NT2/D1 (cell line): ENCODE measurements around the gene PITPNM3.

ENCODE experiments used
- DNase-seq: peaks from one replicate; pipeline ENCODE4 v3.0.0-alpha.2; 2011; ENCODE audit warnings: low read depth, low spot score
- H3K27me3 ChIP-seq: 2 replicates; pipeline ENCODE4 v1.6.0; 2011; ENCODE audit warnings: mild to moderate bottlenecking; ENCODE audit not compliant: insufficient read length, insufficient read depth
- H3K36me3 ChIP-seq: 2 replicates; pipeline ENCODE4 v1.6.1; 2011; ENCODE audit warnings: mild to moderate bottlenecking, low read length, mixed read lengths; ENCODE audit not compliant: insufficient read depth, insufficient read length
- H3K4me1 ChIP-seq: 2 replicates; pipeline ENCODE4 v1.5.1; 2011; ENCODE audit not compliant: insufficient read depth, insufficient read length
- H3K4me3 ChIP-seq: 2 replicates; pipeline ENCODE4 v1.5.1; 2011; ENCODE audit warnings: low read depth; ENCODE audit not compliant: insufficient read length
- H3K9ac ChIP-seq: 2 replicates; pipeline ENCODE4 v1.6.0; 2011; ENCODE audit warnings: low read depth; ENCODE audit not compliant: insufficient read length
- H3K9me3 ChIP-seq: 2 replicates; pipeline ENCODE4 v1.5.1; 2011; ENCODE audit warnings: mild to moderate bottlenecking, low read length; ENCODE audit not compliant: insufficient read depth
- SUZ12 ChIP-seq: IDR thresholded peaks from 2 replicates; pipeline ENCODE4 v1.6.1; 2011; ENCODE audit not compliant: insufficient read length, insufficient read depth; ENCODE audit errors: extremely low read depth
- YY1 ChIP-seq: IDR thresholded peaks from 2 replicates; pipeline ENCODE4 v1.6.1; 2011; ENCODE audit not compliant: insufficient read length, insufficient read depth
- ZNF274 ChIP-seq: IDR thresholded peaks from 2 replicates; pipeline ENCODE4 v1.6.1; 2011; ENCODE audit warnings: mild to moderate bottlenecking, low read depth, low read length

Gene PITPNM3

DNA sequence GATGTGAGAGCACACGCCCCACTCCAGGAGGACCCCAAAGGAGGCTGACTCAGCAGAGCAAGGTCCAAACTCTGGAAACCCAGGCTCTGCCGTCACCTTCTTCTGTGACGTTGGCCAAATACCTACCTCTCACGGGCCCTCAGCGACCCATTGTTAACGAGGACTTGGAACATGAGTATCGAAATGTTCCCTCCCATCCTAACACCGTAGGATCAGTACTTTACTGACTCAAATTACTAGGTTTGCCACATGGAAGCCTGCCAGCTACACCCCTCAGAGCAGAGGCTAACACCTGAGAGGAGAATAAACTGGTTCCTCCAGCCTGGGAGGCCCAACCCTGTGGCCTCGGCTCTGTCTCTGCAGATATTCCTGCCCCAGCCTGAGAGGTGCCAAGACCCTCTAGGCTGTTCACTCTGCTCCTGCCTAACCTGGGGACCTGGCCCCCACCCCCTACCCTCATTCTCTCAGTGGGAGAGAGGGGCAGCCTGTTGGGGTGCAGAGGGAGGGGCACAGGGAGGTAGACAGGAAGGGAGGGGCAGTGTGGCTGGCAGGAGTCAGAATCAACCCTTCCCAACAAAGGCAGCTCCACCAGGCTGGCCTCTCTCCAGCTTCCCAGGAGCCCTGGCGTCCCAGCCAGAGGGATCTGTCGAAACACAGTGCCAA lies 4.4 kb downstream of the PITPNM3 start:
- H3K4me3 ChIP-seq: no peak overlapping the region
- DNase-seq: no peak

GRCh38 chr17:6551356-6551755 lies 5.0 kb downstream of the PITPNM3 start:
- H3K9me3 ChIP-seq: no peaks in the 10 kb centered on the region
- H3K36me3 ChIP-seq: no peaks in the 10 kb centered on the region
- H3K4me1 ChIP-seq: peaks cover 19% of the 10 kb centered on the region
- TF ChIP-seq SUZ12: no peak
- TF ChIP-seq YY1: no peak
- no peak for TF ChIP-seq ZNF274
- peaks cover 20% of the 10 kb centered on the region for H3K27me3 ChIP-seq
- no peak overlapping the region for H3K4me3 ChIP-seq
- no peak for DNase-seq
- no peak overlapping the region for H3K9ac ChIP-seq

More for the DNA sequence above, 4.4 kb downstream of the PITPNM3 start:
- TF ChIP-seq ZNF274 (no peak), YY1 (no peak), SUZ12 (no peak)
- Histone ChIP-seq H3K4me1 (peaks cover 19% of the 10 kb centered on the region), H3K9me3 (no peaks in the 10 kb centered on the region), H3K36me3 (no peaks in the 10 kb centered on the region), H3K27me3 (peaks cover 24% of the 10 kb centered on the region), H3K9ac (no peak overlapping the region)

- TF ChIP-seq YY1: no peak
- TF ChIP-seq SUZ12: no peak
- no peak for TF ChIP-seq ZNF274
- no peak for DNase-seq
- H3K27me3 ChIP-seq: peaks cover 3% of the 10 kb centered on the region
- H3K4me3 ChIP-seq: no peak overlapping the region
- no peaks in the 10 kb centered on the region for H3K36me3 ChIP-seq
- peaks cover 19% of the 10 kb centered on the region for H3K4me1 ChIP-seq
- no peak overlapping the region for H3K9ac ChIP-seq
- no peaks in the 10 kb centered on the region for H3K9me3 ChIP-seq
Measured at GRCh38 chr17:6549384-6550036, 6.8 kb downstream of the PITPNM3 start.

DNA sequence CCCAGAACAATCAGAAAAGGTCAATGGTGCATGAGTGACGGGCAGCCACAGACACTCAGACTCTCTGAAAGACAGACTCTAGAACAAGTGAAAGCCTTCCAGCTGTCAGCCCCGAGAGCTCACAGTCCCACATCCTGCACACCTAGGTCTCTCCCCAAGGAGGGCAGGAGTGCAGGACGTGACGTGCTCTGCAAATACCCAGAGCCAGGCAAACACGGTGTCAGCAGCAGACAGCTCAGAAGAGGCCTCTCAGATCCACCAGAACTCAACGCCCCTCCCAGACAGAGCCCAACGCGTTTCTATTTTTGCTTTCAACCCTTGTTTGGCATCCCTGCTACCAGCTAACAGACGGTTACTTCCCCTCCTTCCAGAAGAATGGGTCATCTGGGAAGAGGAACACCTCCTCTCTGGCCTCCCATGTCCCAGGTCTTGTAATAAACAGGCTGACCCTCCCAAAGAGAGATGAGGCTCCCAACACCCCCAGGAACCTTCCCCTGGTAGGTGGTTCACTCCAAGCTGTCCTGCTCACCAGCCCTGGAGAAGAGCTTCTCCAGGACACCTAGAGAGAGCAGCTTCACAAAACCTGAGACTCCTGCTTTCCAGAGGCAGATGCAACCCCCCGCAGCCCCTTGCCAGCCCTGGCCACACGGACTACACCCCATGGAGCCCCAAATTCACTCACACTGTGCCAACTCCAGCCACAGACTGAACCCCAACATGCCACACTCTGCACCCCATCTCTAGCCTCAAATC lies 7.6 kb downstream of the PITPNM3 start:
- H3K9me3 ChIP-seq: no peaks in the 10 kb centered on the region
- H3K36me3 ChIP-seq: no peaks in the 10 kb centered on the region
- H3K4me3 ChIP-seq: no peak overlapping the region
- TF ChIP-seq SUZ12 (no peak), YY1 (no peak), ZNF274 (no peak)
- no peak for DNase-seq
- no peak overlapping the region for H3K9ac ChIP-seq
- H3K27me3 ChIP-seq: no peaks in the 10 kb centered on the region
- peaks cover 15% of the 10 kb centered on the region for H3K4me1 ChIP-seq

GRCh38 chr17:6548034-6548433 lies 8.3 kb downstream of the PITPNM3 start:
- peaks cover 17% of the 10 kb centered on the region for H3K4me1 ChIP-seq
- no peak for TF ChIP-seq YY1
- no peak for TF ChIP-seq ZNF274
- TF ChIP-seq SUZ12: no peak
- H3K4me3 ChIP-seq: no peak overlapping the region
- no peaks in the 10 kb centered on the region for H3K9me3 ChIP-seq
- DNase-seq: no peak
- no peaks in the 10 kb centered on the region for H3K36me3 ChIP-seq
- H3K9ac ChIP-seq: no peak overlapping the region
- H3K27me3 ChIP-seq: no peaks in the 10 kb centered on the region

DNA sequence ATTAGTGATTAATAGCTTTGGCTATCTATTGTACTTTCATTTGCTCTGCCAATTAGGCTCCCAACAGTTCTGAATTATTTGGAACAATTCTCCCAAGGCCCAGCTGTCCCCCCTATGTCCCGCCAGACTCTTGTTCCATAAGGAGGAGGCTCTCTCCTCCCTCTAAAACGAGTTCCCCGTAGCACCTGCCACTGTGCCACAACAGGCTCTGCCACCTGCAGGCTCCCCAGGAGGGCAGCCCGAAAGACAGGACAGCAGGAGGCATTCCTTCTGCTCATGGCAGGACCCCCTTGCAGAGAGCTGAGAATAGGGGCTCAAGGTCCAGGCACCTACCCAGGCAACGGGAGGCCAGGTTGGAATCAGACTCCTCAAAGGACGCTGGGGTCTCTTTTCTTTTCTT lies 9.0 kb downstream of the PITPNM3 start:
- Histone ChIP-seq H3K4me3 (no peak overlapping the region), H3K9ac (no peak overlapping the region), H3K27me3 (no peaks in the 10 kb centered on the region), H3K9me3 (no peaks in the 10 kb centered on the region), H3K4me1 (peaks cover 17% of the 10 kb centered on the region), H3K36me3 (no peaks in the 10 kb centered on the region)
- no peak for DNase-seq
- TF ChIP-seq YY1 (no peak), ZNF274 (no peak), SUZ12 (no peak)

DNA sequence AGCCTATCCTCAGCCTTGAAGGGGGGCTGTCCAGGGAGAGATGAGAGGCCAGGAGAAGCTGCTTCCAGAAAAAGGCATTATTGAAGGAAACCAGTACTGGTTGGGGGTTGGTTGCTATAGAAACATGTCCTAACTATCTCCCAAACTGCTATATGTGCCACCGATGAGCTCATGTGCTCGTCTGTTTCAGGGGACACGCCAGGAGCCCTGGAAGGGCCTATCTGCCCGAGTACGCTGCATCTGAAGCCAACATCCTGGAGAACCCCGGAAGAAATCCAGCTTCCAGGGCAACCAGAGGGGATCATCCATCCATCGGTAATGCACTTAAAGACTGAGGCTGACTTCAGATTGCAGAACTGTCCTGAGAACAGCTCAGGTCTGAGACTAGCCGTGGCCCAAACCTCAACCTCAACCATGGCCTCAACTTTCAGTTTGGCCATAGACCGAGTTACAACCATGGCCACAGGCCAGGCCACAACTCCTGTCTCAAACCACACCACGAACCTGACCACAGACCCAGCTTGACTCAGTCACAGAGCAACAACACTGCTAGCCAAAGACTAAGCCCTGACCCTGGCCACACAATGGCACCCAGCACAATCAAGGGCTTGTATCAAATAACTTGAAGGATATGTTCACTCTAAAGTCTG lies 10.2 kb downstream of the PITPNM3 start:
- Histone ChIP-seq H3K4me1 (peaks cover 19% of the 10 kb centered on the region), H3K9ac (no peak overlapping the region), H3K27me3 (no peaks in the 10 kb centered on the region), H3K9me3 (no peaks in the 10 kb centered on the region), H3K4me3 (no peak overlapping the region), H3K36me3 (no peaks in the 10 kb centered on the region)
- no peak for TF ChIP-seq SUZ12
- TF ChIP-seq ZNF274: no peak
- TF ChIP-seq YY1: no peak
- DNase-seq: no peak
